Endodermal cell (in vitro differentiated cells): Measurements from ENCODE around the gene SYNPO2. TPM values are rescaled to one million over a fixed set of nuclear protein-coding genes. Genes with fewer than 3 reads are reported as not detected.

Experiments
- DNase-seq: peaks from one replicate; pipeline ENCODE4 v3.0.0-alpha.2; 2017
- H3K27ac ChIP-seq: 2 replicates; pipeline ENCODE4 v1.5.1; 2013; ENCODE audit warnings: mild to moderate bottlenecking, low read depth, low read length, moderate library complexity
- H3K27me3 ChIP-seq: 2 replicates; pipeline ENCODE4 v1.6.1; 2013; ENCODE audit warnings: mild to moderate bottlenecking, low read length, moderate library complexity; ENCODE audit not compliant: insufficient read depth, control insufficient read depth, poor library complexity, severe bottlenecking
- H3K36me3 ChIP-seq: 2 replicates; pipeline ENCODE4 v1.7.0; 2013; ENCODE audit warnings: mild to moderate bottlenecking, low read length, moderate library complexity; ENCODE audit not compliant: control insufficient read depth, insufficient read depth
- H3K4me1 ChIP-seq: one replicate; pipeline ENCODE4 v1.7.0; 2013; ENCODE audit warnings: low read length; ENCODE audit not compliant: control insufficient read depth, insufficient read depth
- H3K4me3 ChIP-seq: 2 replicates; pipeline ENCODE4 v1.5.1; 2013; ENCODE audit warnings: mild to moderate bottlenecking, low read length, moderate library complexity
- H3K9ac ChIP-seq: 2 replicates; pipeline ENCODE4 v1.6.1; 2013; ENCODE audit warnings: mild to moderate bottlenecking, low read length, moderate library complexity; ENCODE audit not compliant: poor library complexity, severe bottlenecking; ENCODE audit errors: extremely low read depth
- H3K9me3 ChIP-seq: 2 replicates; pipeline ENCODE4 v1.6.1; 2013; ENCODE audit warnings: mild to moderate bottlenecking, low read length, moderate library complexity; ENCODE audit not compliant: control insufficient read depth
- H3K27ac Mint-ChIP-seq: 2 replicates; pipeline ENCODE4 v1.8.0; 2020; ENCODE audit warnings: mixed read lengths
- H3K27me3 Mint-ChIP-seq: 2 replicates; pipeline ENCODE4 v1.8.0; 2021; ENCODE audit warnings: mild to moderate bottlenecking, mixed read lengths; ENCODE audit not compliant: insufficient read depth
- H3K36me3 Mint-ChIP-seq: 2 replicates; pipeline ENCODE4 v1.8.0; 2020; ENCODE audit warnings: low read depth, mixed read lengths
- H3K4me1 Mint-ChIP-seq: 2 replicates; pipeline ENCODE4 v1.8.0; 2020; ENCODE audit warnings: mixed read lengths
- H3K4me3 Mint-ChIP-seq: 2 replicates; pipeline ENCODE4 v1.8.0; 2020; ENCODE audit warnings: mild to moderate bottlenecking, moderate library complexity, mixed read lengths
- H3K9me3 Mint-ChIP-seq: 2 replicates; pipeline ENCODE4 v1.8.0; 2020; ENCODE audit warnings: mild to moderate bottlenecking, mixed read lengths
- CTCF ChIP-seq: fragments of 200-600 bp; sonication (generic); conservative IDR thresholded peaks from 2 replicates; pipeline ENCODE4 v1.5.0; 2021; ENCODE audit warnings: antibody characterized with exemption, mild to moderate bottlenecking
- WGBS, 2 experiments: methylation state at CpG; one replicate each; pipeline versions ENCODE4 v1.1.5 to v1.1.7; 2013; ENCODE audit warnings: missing lambda C conversion rate in 2 of 2, mixed read lengths in 1 of 2; ENCODE audit not compliant: insufficient coverage in 1 of 2, insufficient read length in 1 of 2; 5-methylcytosine and 5-hydroxymethylcytosine counted together
- total RNA-seq, 2 donors: library from RNA; stranded (reverse); fragmentation: NEBNext Ultra II Directional in 1 of 2; extraction: Animal tissue kit (Norgen Biotek cat#: 25700) in 1 of 2; gene quantifications; 2 replicates in 1 of 2; 3 replicates in 1 of 2; pipeline ENCODE4 v1.2.1, GENCODE V29; 2021

SYNPO2 gene
- total RNA-seq, 2 donors from 2014 or later = 0.09 to 0.37 TPM

DNA sequence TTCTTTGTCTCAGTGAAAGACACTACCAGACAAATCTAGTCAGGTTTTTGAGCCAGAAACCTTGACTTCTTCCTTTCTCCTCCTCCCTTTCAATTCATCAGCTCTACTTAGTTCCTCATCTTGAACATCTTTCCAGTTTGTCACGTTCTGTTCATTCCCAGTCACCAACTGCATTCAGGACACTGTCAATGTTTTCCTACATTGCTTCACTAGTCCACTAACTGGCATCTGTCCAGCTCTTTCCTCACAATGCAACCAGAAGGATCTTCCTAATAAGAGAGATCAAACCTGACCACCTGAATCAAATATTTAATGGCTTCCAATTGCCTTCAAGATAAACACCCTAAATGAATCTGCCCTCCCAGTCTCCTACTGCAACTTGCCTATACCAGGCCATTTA lies 52.5 kb downstream of the SYNPO2 start:
- H3K9me3 Mint-ChIP-seq = no peaks in the 10 kb centered on the region
- no peaks in the 10 kb centered on the region for H3K27me3 Mint-ChIP-seq
- no peak overlapping the region for H3K27ac Mint-ChIP-seq
- Histone ChIP-seq H3K4me3 (no peak overlapping the region), H3K27me3 (no peaks in the 10 kb centered on the region), H3K36me3 (no peaks in the 10 kb centered on the region), H3K27ac (no peak overlapping the region), H3K9ac (no peak overlapping the region), H3K4me1 (no peaks in the 10 kb centered on the region), H3K9me3 (no peaks in the 10 kb centered on the region)
- no peak for TF ChIP-seq CTCF
- no peaks in the 10 kb centered on the region for H3K36me3 Mint-ChIP-seq
- H3K4me1 Mint-ChIP-seq = peaks cover 4% of the 10 kb centered on the region
- no peak for DNase-seq
- H3K4me3 Mint-ChIP-seq = no peak overlapping the region
- 84 to 86% methylated on average over 1 of the region's 1 CpG for WGBS, 2 experiments

DNA sequence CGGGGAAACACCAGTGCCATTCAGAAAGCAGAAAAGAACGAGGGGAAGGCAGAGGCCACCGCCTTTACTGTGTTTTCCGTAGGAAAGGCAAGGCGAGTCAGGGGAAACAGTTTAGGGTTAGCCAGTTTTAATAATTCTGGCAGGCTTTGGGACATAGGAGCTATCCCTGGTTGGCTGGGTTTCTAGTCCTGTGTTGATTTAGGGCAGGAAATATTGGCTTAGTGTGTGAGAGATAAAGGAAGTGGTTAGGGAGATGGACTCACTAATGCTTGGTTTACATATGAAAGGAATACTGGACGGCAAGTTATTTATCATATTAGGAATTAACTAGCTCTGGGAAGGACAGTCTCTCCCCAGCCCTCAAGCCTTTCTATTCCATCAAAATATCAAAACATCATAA lies 53.1 kb downstream of the SYNPO2 start:
- no peaks in the 10 kb centered on the region for H3K4me1 ChIP-seq
- no peaks in the 10 kb centered on the region for H3K9me3 ChIP-seq
- no peak for TF ChIP-seq CTCF
- H3K36me3 Mint-ChIP-seq = no peaks in the 10 kb centered on the region
- no peak overlapping the region for H3K4me3 ChIP-seq
- H3K27ac Mint-ChIP-seq = no peak overlapping the region
- 79 to 89% methylated on average over 5 to 6 of the region's 6 CpGs for WGBS, 2 experiments
- H3K9ac ChIP-seq = no peak overlapping the region
- DNase-seq = no peak
- no peaks in the 10 kb centered on the region for H3K36me3 ChIP-seq
- H3K4me3 Mint-ChIP-seq = no peak overlapping the region
- H3K27me3 ChIP-seq = no peaks in the 10 kb centered on the region
- H3K27me3 Mint-ChIP-seq = no peaks in the 10 kb centered on the region
- H3K9me3 Mint-ChIP-seq = no peaks in the 10 kb centered on the region
- H3K4me1 Mint-ChIP-seq = peaks cover 4% of the 10 kb centered on the region
- H3K27ac ChIP-seq = no peak overlapping the region

- Histone ChIP-seq H3K9ac (no peak overlapping the region), H3K9me3 (no peaks in the 10 kb centered on the region), H3K36me3 (no peaks in the 10 kb centered on the region), H3K27me3 (no peaks in the 10 kb centered on the region), H3K4me1 (no peaks in the 10 kb centered on the region), H3K27ac (no peak overlapping the region), H3K4me3 (no peak overlapping the region)
- Mint-ChIP-seq H3K27me3 (no peaks in the 10 kb centered on the region), H3K27ac (no peak overlapping the region), H3K4me3 (no peak overlapping the region), H3K36me3 (no peaks in the 10 kb centered on the region), H3K9me3 (no peaks in the 10 kb centered on the region), H3K4me1 (peaks cover 4% of the 10 kb centered on the region)
- TF ChIP-seq CTCF = no peak
- 90% methylated on average over 1 of the region's 1 CpG; no CpG with 5 or more reads in 1 of the 2 experiments for WGBS, 2 experiments
- no peak for DNase-seq
These were observed 53.8 kb downstream of the SYNPO2 start for GRCh38 chr4:118942465-118942864.
